Body of pancreas (tissue), 4 donors: Measurements from ENCODE around the gene WDR1. TPM values are rescaled to one million over a fixed set of nuclear protein-coding genes. Genes with fewer than 3 reads are reported as not detected.

Experiments used
- ATAC-seq: fragments of 150-250 bp; one replicate; pipeline ENCODE4 v1.9.1; 2016
- DNase-seq, 4 donors: peaks; one replicate each; pipeline ENCODE4 v3.0.0-alpha.2; 2019
- H3K27ac ChIP-seq, 4 donors: fragments of 200-600 bp; sonication (generic); 1 replicate in 3 of 4; 2 replicates in 1 of 4; pipeline versions ENCODE4 v1.5.1 to v1.6.1; 2016 to 2019; ENCODE audit warnings: mild to moderate bottlenecking in 1 of 4, mixed read lengths in 1 of 4, moderate library complexity in 1 of 4
- H3K27me3 ChIP-seq, 2 donors: fragments of 200-600 bp; sonication (generic); one replicate each; pipeline ENCODE4 v1.6.0; 2016; ENCODE audit warnings: mild to moderate bottlenecking in 1 of 2
- H3K36me3 ChIP-seq, 2 donors: fragments of 200-600 bp; sonication (generic); replicated peaks in 1 of 2; 2 replicates each; pipeline ENCODE4 v1.5.1; 2016; ENCODE audit warnings: low read depth in 2 of 2; ENCODE audit not compliant: insufficient read depth in 1 of 2
- H3K4me1 ChIP-seq: fragments of 200-600 bp; sonication (generic); one replicate; pipeline ENCODE4 v1.6.0; 2016
- H3K4me3 ChIP-seq, 2 donors: fragments of 200-600 bp; sonication (generic); 1 replicate in 1 of 2; 2 replicates in 1 of 2; pipeline ENCODE4 v1.5.1; 2016 to 2019
- H3K9me3 ChIP-seq, 3 donors: fragments of 200-600 bp; sonication (generic); 1 replicate in 2 of 3; 2 replicates in 1 of 3; pipeline ENCODE4 v1.5.1; 2016
- CTCF ChIP-seq, 7 experiments: fragments of 450-650 bp in 4 of 7; fragments of 200-600 bp in 3 of 7; sonication (generic) in 3 of 7; IDR thresholded peaks; one replicate each; pipeline ENCODE4 v1.5.1; 2016 to 2019; ENCODE audit warnings: antibody characterized with exemption in 7 of 7
- POLR2A ChIP-seq, 3 donors: fragments of 450-650 bp; IDR thresholded peaks; one replicate each; pipeline ENCODE4 v1.6.1; 2016; ENCODE audit warnings: antibody characterized with exemption in 3 of 3, mild to moderate bottlenecking in 2 of 3
- WGBS, 2 donors: methylation state at CpG; one replicate each; pipeline ENCODE4 v1.1.5; 2017; 5-methylcytosine and 5-hydroxymethylcytosine counted together
- intact Hi-C: fragments of 100-400 bp; cut with DNase I; formaldehyde crosslinking; loops from one replicate; pipeline ENCODE4 v1.15.1; 2023
- total RNA-seq, 2 donors: library from RNA; depleted of rRNA; stranded (reverse); fragments of >200 nt; gene quantifications; one replicate each; pipeline ENCODE4 v1.1.0, GENCODE V29; 2016

Gene WDR1
- total RNA-seq, 2 donors from 2014 or later = 46.1 to 51.9 TPM

DNA sequence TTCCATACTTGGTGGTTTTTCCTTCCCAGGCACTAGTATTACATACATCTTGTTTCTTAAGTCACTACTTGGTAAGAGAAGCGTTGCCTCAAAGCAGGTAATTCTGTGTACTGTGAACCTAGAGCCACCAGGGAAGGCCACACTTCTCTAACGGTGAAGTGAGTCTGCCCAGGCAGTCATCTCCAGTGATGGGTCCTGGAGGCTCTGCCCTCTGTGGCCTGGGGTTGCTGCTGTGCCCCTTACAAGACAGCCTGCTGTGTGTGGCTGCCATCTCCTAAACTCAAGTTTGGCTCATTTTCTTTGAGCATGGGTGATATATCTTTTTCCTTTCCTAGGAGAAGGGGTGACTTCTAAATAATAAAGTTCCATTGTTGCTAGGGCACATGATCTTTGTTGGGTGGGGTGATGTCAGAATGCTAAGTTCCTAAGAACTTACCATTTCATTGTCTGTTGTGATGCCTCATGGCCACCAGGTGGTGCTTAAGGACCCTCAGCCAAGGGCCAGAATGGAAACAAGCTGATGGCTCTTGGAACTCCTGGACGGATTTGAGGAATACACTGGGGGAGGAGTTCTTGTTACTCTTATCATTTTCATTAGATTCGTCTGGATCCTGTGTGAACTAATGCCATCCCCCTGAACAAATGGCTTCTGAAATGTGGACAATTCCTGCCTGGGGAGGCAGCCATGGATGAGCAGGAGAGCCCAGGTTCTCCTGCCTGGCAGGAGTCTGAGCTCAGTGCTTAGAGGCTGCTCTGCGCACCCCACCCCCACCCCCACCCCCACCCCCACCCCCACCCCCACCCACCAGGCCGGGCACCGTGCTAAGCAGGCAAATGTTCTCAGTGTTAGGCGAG lies 41.1 kb upstream of the WDR1 start:
- Histone ChIP-seq H3K4me1 (peaks cover 9% of the 10 kb centered on the region), H3K36me3 (no peaks in the 10 kb centered on the region), H3K27me3 (no peaks in the 10 kb centered on the region), H3K27ac (no peak overlapping the region), H3K9me3 (no peaks in the 10 kb centered on the region), H3K4me3 (no peak overlapping the region)
- TF ChIP-seq POLR2A (IDR thresholded peaks at IDR 0.05) (no peak), CTCF (IDR thresholded peaks at IDR 0.05) (peak; percentile 57 to 86 (median 82))
- peak; percentile 70 for ATAC-seq
- WGBS, 2 donors = 24% methylated on average over 5 to 8 of the region's 8 CpGs
- intact Hi-C loops = loop anchor here (5.0 to 10.0 kb wide), 2 partner anchors 240 to 387 kb away; no protein-coding TSS in a partner anchor
- DNase-seq = peak; percentile 55 to 66 (median 65)

DNA sequence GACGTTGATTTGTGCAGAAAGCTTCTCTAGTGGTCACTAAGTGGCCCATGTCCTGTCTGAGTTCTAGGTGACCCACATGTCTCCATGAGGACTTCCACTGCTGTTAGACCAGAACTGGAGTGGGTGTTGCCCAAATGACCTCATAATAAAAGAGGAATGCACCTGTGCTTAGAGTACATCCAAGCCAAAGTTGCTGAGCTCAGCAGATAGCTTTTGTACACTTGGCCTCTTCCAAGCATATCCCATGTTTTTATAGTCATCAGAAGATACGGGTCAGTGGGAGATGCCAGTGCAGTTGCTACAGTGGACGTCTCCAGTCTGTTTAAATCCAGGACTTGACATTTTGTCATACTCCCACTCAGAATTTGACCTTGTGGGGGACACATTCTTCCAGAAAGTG lies 37.6 kb upstream of the WDR1 start:
- no peak for ATAC-seq
- 49 to 63% methylated on average over 3 of the region's 3 CpGs for WGBS, 2 donors
- no peaks in the 10 kb centered on the region for H3K36me3 ChIP-seq
- no peaks in the 10 kb centered on the region for H3K27me3 ChIP-seq
- intact Hi-C loops = loop anchor here (10.0 kb wide), 1 partner anchor 391 kb away; no protein-coding TSS in a partner anchor
- no peak for DNase-seq
- no peak overlapping the region for H3K4me3 ChIP-seq
- H3K27ac ChIP-seq = no peak overlapping the region
- TF ChIP-seq CTCF (IDR thresholded peaks at IDR 0.05) (no peak), POLR2A (IDR thresholded peaks at IDR 0.05) (no peak)
- H3K4me1 ChIP-seq = no peaks in the 10 kb centered on the region
- H3K9me3 ChIP-seq = no peaks in the 10 kb centered on the region

GRCh38 chr4:10153161-10153560 lies 36.6 kb upstream of the WDR1 start:
- no peaks in the 10 kb centered on the region for H3K27me3 ChIP-seq
- ATAC-seq = no peak
- TF ChIP-seq CTCF (IDR thresholded peaks at IDR 0.05) (no peak), POLR2A (IDR thresholded peaks at IDR 0.05) (no peak)
- WGBS, 2 donors = 71 to 88% methylated on average over 1 of the region's 1 CpG
- H3K4me3 ChIP-seq = no peak overlapping the region
- DNase-seq = no peak
- H3K36me3 ChIP-seq = no peaks in the 10 kb centered on the region
- no peaks in the 10 kb centered on the region for H3K9me3 ChIP-seq
- intact Hi-C loops = loop anchor here (10.0 kb wide), 1 partner anchor 392 kb away; no protein-coding TSS in a partner anchor
- no peak overlapping the region for H3K27ac ChIP-seq
- no peaks in the 10 kb centered on the region for H3K4me1 ChIP-seq

DNA sequence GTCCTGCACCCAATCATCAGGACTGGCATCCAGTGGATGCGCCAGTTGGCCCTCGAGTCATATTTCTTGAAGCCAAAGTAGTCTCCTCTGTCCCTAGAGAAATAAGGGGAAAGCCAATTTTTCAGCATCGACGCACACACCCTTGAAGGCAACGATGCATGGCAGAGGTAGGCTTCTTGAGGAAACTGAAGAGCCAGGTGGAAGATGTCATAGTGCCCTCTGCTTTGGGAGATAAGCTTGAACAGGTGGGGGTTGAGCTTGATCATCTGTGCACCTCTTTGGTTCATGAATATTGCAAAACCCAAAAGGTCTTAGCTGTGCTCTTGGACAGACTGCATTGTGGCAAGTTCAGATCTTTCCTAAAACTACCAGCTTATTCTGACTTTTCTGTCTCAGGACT lies 34.6 kb upstream of the WDR1 start:
- H3K4me3 ChIP-seq = no peak overlapping the region
- ATAC-seq = no peak
- H3K27ac ChIP-seq = no peak overlapping the region
- no peaks in the 10 kb centered on the region for H3K4me1 ChIP-seq
- no peak for DNase-seq
- TF ChIP-seq POLR2A (IDR thresholded peaks at IDR 0.05) = no peak
- 84 to 96% methylated on average over 4 to 5 of the region's 5 CpGs for WGBS, 2 donors
- no peaks in the 10 kb centered on the region for H3K27me3 ChIP-seq
- intact Hi-C loops = loop anchor here (10.0 kb wide), 1 partner anchor 394 kb away; no protein-coding TSS in a partner anchor
- H3K9me3 ChIP-seq = no peaks in the 10 kb centered on the region
- H3K36me3 ChIP-seq = no peaks in the 10 kb centered on the region

GRCh38 chr4:10144966-10145365 lies 28.4 kb upstream of the WDR1 start:
- H3K4me3 ChIP-seq = no peak overlapping the region
- ATAC-seq = no peak
- TF ChIP-seq POLR2A (IDR thresholded peaks at IDR 0.05) (no peak), CTCF (IDR thresholded peaks at IDR 0.05) (no peak)
- intact Hi-C loops = no loop called here
- no peak for DNase-seq
- H3K4me1 ChIP-seq = no peaks in the 10 kb centered on the region
- H3K36me3 ChIP-seq = no peaks in the 10 kb centered on the region
- 57 to 75% methylated on average over 4 of the region's 4 CpGs for WGBS, 2 donors
- no peak overlapping the region for H3K27ac ChIP-seq
- H3K27me3 ChIP-seq = no peaks in the 10 kb centered on the region
- H3K9me3 ChIP-seq = no peaks in the 10 kb centered on the region
